Stimulated activated CD8-positive, alpha-beta memory T cell treated with anti-CD3 and anti-CD28 coated beads, Interleukin-7, amount 100 ng/mL, for 48 hours (primary cell): ENCODE measurements around the gene PIEZO1.
A peak's percentile ranks its signal among the peaks of the same experiment; 100 is the strongest.
"Not testable (repeated sequence)": the region's sequence is repeated elsewhere in the genome, so short reads cannot be mapped to it uniquely, and the experiment has no call there.

Source experiments
- DNase-seq, 2 donors: peaks; one replicate each; pipeline ENCODE4 v3.0.0-alpha.2; 2020; ENCODE audit warnings: low read depth in 1 of 2; ENCODE audit errors: extremely low read depth in 1 of 2

The PIEZO1 gene

DNA sequence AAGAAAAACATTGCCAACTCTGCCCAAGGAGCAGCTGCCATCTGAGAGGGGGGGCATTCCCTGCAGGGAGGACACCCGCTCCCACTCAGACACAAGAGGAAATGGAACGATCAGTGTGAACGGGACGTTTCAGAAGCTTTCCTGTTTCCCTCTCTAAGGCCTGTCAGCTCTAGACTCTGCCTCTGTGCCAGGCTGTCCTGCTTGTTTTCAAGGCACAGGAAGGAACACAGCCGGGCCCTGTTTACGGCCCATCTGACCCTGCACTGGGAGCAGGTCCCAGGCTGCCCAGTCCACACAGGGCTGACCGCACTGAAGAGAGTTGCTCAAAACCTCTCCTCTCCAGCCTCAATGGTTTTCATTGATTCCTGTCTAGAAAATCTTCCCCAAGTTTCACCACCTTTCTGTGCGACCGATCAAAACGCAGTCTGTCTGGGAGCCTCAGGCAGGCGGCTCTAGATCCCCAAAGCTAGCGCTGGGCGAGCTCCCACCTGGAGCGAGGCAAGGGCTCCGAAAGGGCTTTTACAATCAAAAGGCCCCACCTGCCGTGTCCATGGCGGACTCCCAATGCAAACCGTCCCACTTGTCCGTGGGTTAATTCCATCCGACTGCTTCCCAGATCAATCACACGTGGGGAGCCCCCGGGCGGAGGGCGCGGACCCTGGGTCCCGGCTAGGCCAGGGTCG lies 1.5 kb downstream of the PIEZO1 start:
- DNase-seq = no peak

DNA sequence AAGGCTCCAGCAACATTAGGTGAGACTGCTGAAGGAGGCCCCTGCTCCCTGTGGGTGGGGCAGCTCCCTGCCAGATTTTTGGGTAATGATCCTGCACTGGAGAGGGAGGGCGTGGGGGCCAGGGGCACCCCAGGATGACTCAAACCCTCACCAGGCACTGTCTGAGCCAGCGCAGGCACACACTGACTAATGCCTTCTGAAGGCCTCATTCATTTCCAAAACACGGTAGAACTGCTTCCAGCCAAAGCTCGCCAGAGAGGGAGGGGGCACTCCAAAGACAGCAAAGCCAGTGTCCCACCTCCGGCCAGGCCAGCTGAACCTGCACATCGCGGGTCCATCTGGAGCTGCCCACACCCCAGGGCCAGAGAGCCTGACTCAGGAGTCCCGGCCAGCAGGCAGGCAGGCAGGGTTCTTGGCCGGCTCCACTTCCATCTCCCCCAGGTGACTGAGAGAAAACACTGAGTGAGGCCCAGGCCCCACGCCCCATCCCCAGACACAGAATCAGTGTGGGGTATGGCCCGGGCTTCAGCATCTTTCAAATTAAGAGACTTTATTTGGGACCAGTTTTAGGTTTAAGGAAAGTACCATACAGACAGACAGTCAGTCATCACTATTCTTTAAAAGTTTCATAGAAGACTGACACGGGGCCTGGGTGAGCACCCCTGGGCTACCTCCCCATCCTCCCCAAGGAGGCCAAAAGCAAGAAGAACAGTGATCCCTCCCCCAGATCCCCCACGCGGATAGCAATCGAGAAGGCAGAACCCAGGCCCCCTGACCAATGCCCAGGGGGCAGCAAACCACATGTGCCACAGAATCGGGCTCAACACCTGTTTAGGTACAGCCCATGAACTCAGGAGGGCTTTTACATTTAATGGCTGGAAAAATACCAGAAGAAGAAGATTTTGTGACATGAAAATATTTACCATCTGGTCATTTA lies 2.3 kb downstream of the PIEZO1 start:
- DNase-seq = peak; percentile 56 to 83

DNA sequence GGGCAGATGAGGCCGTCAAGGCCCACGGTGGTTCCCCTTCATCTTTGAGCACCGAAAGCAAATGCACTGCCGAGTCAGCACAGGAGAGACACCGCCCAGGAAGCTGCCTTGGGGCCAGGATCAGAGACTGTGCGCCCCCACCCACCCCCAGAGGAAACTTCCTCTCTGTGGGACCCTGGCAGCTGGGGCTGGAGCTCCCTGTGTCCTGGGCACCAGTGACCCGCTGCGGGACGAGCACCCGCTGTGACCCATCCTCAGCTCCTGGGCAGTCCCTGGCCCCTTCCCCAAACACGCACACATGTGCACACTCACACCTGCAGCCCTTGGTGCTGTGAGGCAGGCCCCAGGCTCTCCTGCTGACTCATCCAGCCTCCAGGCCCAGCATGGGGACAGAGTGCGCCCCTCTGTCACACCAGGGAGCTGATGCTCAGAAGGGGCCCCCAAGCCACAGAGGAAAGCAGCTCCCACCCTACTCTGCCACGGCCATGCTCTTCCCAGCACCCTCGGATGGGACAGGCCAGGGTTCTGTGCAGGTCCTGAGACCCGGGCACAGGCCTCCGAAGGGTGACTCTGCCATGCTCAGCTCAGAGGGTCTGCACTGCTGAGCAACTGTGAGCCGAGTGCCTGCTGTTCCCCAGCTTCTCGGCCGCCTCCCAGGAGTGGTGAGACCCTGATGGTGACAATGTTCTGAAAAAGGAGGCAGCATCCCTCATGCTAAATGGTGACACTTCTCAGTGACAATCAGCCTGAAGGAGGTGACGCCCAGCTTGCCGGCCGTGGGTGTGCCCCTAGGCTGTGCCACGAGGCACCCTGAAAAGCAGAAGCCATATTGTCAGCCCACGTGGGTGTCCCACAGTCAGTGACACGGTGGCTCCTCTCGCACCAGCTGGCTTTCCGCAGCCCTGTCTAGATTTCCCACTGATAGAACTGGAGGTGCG lies 3.6 kb downstream of the PIEZO1 start:
- peak in 1 of 2 donors; percentile 81 for DNase-seq

DNA sequence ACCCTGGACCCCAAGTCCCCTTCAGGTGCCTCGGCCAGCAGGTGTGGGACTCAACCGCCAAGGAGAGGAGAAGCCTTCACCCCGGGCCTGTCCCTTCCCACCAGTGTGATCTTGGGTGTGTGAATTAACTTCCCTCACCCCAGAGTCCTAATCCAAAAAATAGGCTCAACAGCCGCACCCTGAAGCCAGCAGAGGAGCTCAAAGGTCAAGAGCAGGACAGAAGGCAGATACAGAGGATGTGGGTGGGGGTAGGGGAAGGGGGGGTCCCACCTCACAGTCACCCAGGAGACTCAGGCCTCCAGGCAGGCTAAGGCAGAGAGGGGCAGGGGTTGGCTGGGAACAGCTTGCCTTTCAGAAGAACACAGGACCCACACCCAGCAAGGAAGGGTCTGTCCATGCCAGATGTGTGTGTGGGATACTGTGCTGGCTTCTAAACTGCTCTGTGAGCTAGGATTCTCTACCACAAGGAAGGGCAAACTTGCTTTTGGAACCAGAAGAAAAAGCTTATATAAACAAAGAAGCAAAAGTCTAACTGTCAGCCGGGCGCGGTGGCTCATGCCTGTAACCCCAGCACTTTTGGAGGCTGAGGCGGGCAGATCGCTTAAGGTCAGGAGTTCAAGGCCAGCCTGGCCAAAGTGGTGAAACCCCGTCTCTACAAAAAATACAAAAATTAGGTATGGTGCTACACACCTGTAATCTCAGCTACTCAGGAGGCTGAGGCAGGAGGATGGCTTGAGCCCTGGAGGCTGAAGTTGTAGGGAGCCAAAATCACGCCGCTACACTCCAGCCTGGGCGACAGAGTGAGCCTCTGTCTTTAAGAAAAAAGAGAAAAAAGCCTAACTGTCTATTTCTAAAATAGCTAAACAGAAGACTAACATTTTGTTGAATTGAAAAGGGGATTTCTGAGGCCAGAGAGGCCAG lies 4.6 kb downstream of the PIEZO1 start:
- DNase-seq = no peak

DNA sequence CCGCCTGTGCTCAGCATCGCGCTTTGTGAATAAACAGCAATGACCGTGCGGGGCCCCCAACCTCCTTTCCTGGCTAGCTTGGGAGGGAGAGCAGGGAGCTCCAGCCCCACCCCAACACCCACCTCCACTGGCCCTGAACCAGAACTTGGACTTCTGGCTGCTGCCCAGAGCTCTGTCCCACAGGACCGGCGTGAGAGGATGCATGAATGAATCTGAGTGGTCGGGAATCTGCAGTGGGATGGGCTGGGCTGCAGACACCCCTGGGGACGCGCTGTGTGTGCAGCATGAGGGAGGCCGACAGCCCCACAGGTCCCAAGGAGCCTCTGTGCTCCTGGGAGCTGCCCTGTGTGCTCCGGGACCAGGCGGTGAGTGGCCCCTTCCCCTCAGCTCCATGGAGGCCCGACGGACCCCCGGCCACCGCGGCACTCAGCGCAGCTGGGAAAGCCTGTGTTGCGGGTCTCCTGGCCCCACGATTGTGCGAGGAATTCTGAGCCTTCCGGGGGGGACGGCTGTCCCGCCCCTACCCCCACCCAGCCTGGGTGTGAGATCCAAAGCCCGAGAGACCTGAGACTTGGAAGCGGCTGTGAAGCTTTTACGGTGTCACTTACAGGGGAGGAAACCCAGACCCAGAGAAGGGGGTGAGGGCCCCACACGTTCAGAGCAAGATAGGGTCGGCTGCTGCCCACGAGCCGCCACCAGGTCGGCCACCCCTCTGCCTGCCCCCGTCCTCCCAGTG lies 5.4 kb downstream of the PIEZO1 start:
- no peak for DNase-seq

DNA sequence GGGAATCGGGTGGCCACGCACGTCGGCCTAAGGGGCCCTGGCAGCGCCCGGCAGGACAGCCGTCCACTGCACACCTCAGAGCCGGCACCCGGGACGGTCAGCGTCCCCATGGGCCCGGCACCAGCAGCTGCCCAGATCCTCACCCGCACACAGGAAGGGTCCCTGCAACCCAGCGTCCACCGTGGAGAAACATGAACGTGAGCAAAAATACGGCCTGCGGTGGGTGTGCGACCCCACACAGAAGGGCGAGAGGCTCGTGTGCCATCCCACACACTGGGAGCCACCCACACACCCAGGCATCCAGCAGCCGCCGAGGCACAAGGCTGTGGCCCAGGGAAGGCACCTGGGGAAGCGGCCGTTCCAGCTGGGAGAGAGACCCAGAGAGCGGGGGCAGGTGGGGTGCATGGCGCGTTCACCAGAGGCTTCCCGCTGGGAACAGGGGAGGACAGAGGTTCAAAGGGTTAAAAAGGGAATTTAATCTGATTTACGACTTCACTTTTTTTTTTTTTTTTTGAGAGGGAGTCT lies 6.4 kb downstream of the PIEZO1 start:
- no peak for DNase-seq

DNA sequence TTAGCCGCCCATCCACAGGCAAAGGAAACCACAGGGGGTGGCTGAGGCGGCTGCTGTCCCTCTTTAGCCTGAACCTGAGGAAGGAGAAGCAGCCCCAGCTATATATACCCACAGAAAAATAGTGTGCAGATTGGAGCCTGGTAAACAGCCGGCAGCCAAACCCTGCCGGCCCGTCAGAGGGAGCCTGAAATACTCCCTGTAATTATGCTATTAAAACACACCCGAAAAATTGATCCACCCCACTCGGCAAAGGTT lies 6.8 kb downstream of the PIEZO1 start:
- DNase-seq = no peak

DNA sequence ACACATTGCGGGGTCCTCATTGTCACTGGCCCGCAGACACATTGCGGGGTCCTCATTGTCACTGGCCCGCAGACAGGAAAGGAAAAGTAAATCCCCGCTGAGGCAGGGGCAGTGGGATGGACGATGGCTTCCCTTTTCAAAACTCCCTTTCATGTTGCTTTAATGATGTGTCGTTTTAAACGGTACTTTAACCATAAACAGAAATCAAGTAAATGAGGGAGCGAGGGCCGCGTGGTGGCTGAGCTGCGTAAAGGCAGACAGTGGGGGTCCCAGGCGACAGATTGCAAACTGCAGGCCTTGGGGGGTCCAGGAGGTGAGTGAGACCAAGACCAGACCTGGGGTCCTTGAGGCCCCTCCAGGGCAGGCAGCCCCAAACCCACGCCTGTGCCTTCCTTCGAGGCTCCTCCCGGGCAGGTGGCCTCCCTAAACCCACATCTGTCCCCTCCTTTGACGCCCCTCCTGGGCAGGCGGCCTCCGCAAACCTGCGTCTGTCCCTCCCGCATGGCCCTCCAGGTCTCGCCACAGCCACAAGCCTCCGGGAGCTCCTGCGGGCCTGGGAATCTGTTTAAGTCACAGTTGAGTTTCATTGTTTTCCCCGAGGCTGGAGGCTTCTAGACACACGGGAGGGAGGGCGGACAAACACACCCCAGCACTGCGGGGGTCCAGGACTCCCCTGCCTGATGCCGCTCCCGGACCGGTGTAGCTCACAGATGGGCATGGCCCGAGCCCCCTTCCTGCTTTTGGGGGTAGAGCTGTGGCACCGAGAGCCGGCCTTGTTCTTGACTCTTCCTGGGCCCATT lies 7.3 kb downstream of the PIEZO1 start:
- no peak for DNase-seq

DNA sequence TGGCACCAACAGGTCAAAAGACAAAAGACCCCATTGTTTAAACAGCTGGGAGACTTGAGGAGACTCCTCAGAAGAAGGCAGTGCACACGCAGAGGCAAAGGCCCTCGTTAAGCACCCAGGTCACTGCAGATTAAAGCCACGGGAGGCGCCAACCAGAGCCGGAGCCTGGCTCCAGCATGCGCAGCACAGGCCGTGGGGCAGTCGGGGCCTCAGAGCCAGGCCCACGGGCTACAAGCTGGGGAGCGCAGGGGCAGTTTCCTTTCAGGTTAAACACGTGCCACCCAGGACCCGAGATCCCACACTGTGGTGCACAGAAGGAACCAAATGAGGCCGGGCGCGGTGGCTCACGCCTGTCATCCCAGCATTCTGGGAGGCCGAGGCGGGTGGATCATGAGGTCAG lies 9.2 kb downstream of the PIEZO1 start:
- DNase-seq = no peak

DNA sequence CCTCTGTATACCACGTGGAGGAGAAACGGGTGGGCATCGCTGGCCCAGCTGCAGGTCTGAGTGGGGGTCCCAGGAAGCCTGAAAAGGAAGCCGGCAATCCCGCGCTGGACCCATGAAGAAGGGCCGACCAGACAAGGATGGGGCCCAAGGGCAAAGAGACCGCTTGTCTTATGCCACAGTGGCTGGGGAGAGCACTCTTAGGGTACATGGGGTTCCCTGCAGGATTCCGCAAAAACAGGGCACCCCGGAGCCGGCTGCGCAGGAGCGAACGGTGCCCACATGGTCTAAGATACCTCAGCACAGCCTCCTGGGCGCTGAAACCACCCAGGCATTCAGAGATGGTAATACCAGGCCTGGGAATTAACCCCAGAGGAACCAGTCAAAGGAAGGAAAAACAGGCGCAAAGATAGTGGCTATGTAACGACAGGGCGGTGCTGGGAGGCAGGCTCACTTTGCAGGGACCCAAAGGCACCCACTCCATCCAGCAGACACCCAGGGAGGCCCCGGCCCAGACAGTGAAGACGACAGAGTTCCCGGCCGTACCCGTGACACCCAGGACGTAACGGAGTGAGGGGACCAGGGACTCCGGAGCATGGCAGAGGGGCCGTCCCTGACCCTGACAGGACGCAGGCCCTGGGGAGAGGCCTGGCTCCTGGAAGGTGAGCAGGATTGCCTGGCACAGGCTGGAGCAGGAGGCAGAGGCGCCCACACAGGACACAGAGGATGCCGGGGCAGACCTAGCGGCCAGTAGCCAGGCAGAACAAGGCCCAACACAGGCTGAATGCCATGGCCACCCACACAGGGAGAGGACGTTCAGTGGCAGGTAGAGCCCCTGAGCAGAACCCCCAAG lies 10.3 kb downstream of the PIEZO1 start:
- DNase-seq = no peak

DNA sequence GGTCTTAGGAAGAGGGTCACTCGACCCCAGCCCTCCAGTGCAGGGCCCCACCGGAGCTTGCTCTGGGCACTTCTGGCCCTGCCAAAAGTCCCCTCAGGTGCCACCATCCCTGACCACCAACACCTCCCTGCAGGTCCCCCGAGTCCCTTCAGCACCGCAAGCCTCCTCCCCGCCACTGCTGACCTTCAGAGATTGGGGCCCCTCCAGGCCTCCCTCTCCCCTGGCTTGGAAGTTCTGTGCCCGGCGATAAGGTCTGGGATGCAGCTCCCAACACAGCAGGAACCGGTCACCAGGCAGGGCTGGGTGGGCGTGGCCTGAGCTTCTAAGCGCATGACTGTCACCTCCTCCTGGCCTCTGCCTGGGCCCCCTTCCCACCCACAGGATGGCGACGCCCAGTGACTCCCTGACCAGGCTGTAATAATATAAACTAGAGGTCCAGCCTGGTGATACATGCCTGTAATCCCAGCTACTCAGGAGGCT lies 11.2 kb downstream of the PIEZO1 start:
- DNase-seq = no peak

DNA sequence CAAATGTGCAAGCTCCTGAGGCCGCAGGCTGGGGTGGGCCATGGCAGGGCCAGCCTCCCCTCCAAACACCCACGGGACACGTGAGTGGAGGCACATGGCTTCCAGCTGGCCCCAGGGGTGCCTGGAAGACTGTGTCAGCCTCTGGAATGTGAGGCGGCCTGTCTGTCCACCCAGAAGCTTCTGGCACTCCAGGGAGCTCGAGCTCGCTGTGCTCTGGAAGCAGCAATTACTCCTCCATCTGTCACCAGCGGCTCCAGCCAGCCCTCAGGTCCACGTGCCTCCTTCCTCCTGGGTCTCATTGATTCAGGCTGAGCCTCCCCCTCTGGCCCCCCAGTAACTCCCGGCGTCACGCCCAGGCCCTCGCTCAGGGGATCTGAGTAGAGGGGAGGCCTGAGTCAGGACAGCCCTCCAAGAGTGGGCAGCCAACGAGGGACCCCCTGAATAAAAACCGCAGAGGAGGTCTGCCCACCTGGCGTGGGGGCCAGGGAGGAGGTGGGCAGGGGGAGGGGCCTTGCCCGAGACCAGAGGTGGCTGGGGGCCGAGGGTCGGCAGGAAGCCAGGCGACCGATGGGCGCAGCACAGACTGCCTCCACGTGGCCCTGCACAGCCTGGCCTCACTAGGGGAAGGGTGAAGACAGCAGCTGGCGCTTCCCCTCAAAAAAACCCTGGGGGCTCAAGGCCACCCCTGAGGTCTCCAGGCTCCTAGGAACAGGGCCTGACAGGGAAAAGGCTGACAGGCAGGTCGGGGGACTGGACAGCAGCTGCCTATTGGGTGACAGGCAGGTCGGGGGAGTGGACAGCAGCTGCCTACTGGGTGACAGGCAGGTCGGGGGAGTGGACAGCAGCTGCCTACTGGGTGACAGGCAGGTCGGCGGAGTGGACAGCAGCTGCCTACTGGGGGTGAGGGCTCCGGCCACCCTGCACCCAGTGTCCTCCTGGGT lies 11.9 kb downstream of the PIEZO1 start:
- no peak for DNase-seq

DNA sequence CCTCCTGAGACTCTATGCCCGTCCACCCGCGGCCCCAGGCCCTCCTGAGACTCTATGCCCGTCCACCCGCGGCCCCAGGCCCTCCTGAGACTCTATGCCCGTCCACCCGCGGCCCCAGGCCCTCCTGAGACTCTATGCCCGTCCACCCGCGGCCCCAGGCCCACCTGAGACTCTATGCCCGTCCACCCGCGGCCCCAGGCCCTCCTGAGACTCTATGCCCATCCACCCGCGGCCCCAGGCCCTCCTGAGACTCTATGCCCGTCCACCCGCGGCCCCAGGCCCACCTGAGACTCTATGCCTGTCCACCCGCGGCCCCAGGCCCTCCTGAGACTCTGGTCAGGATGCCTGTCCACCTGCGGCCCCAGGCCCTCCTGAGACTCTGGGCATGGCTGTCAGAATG lies 13.2 kb downstream of the PIEZO1 start:
- DNase-seq = not testable (repeated sequence)

DNA sequence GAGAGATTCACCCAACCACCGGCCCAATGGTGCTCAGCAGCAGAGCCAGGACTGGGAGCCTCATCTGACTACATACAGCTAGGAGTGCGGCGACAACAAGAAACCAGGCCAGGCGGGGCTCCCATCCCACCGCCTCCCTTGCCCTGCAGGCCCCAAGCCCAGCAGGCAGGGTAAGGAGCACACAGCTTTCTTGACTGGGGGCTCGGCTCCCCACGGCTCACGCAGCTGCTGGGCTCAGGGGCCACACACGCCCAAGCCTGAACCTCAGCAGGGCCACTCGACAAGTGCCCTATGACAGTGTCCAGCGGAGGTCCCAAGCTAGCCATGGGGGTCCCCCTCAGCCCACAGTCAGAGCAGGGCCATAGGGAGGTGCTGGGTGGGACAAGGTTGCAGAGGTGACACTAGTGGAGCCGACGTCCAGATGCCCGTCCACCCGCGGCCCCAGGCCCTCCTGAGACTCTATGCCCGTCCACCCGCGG lies 13.7 kb downstream of the PIEZO1 start:
- DNase-seq = no peak

DNA sequence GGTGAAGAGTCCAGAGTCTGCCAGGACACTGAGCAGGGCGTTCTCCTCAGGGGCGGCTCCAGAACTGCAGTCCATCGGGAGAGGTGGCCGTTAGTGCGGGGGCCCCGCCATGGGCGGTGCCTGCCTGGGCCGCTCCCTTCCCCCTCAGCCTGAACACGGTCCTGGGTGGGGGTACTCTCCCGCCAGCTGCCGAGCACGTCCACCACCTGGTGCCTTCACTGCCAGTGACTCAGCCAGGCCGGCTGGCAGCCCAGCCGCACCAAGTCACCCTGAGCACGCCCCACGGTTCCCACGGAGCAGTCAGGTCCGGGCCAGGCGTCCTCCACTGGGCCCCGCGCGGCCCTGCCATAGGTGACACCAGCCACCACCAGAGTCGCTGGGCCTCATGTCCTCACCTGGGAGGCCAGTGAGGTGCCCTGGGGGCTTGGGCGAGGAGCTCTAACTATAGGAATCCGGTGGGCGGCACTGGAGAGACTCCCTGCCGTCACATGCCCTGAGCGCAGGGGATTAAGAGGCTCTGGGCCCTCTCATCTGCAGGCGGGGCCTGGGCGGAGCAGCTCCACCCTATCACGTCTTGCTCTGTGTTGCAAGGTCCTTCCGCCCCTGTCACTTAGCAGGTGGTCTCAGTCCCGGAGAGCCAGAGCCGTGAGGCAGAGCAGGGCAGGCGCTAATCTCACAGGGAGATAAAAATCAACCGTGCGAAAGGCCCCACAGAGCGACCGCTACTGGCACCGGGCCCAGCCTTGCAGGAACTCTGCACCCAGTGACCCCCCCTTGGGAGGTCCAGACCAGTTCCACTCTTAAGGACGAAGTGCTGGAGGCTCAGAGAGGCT lies 14.3 kb downstream of the PIEZO1 start:
- DNase-seq = peak in 1 of 2 donors; percentile 54
